Measurements from ENCODE around the gene SLC8A1. TPM values are rescaled to one million over a fixed set of nuclear protein-coding genes. Genes with fewer than 3 reads are reported as not detected.

The SLC8A1 gene
- total and polyA plus RNA-seq, 2 donors (not counting 1 experiment from before 2014, with no cell fraction given): 17.4 to 109 TPM

GRCh38 chr2:40321822-40322221, 130.1 kb downstream of the SLC8A1 start:
- Histone ChIP-seq H3K27ac (ENCODE audit: insufficient read depth, low read length) (no peak overlapping the region), H3K36me3 (ENCODE audit: control insufficient read depth, insufficient read depth, low read length) (no peaks in the 10 kb centered on the region), H3K9ac (ENCODE audit: insufficient read depth, low read length) (no peak overlapping the region), H3K27me3 (ENCODE audit: control insufficient read depth, insufficient read depth, low read length) (no peaks in the 10 kb centered on the region), H3K79me2 (ENCODE audit: control insufficient read depth, insufficient read depth, low read length) (no peaks in the 10 kb centered on the region), H2AFZ (ENCODE audit: low read length) (no peak overlapping the region), H3K4me3 (replicated peaks in 1 of 4; ENCODE audit: control extremely low read depth in 1 of 4, insufficient read depth in 1 of 4, low read depth in 3 of 4, low read length in 4 of 4) (no peak overlapping the region), H3K4me2 (ENCODE audit: extremely low read depth, insufficient read depth, low read length) (no peak overlapping the region), H3K9me3 (ENCODE audit: control insufficient read depth, insufficient read depth, low read depth, low read length) (no peaks in the 10 kb centered on the region), H4K20me1 (ENCODE audit: control insufficient read depth, extremely low read depth, insufficient read depth, low read length) (no peaks in the 10 kb centered on the region), H3K4me1 (ENCODE audit: control insufficient read depth, extremely low read depth, insufficient read depth, low read length) (peaks cover 2% of the 10 kb centered on the region)
- no peak for DNase-seq (ENCODE audit: low read depth in 2 of 2)
- TF ChIP-seq EZH2 (IDR thresholded peaks at IDR 0.05; ENCODE audit: low read length, missing control alignments) (no peak), CTCF (conservative IDR thresholded peaks at IDR 0.05 in 1 of 2, IDR thresholded peaks at IDR 0.05 in 1 of 2; ENCODE audit: low read depth in 1 of 2, low read length in 2 of 2) (no peak)

GRCh38 chr2:40321016-40321623, 130.8 kb downstream of the SLC8A1 start:
- no peak overlapping the region for H3K4me2 ChIP-seq (ENCODE audit: extremely low read depth, insufficient read depth, low read length)
- H3K9me3 ChIP-seq (ENCODE audit: control insufficient read depth, insufficient read depth, low read depth, low read length): no peaks in the 10 kb centered on the region
- DNase-seq (ENCODE audit: low read depth in 2 of 2): peak in 1 of 2 donors; percentile 46
- TF ChIP-seq EZH2 (IDR thresholded peaks at IDR 0.05; ENCODE audit: low read length, missing control alignments) (no peak), CTCF (conservative IDR thresholded peaks at IDR 0.05 in 1 of 2, IDR thresholded peaks at IDR 0.05 in 1 of 2; ENCODE audit: low read depth in 1 of 2, low read length in 2 of 2) (no peak)
- no peak overlapping the region for H2AFZ ChIP-seq (ENCODE audit: low read length)
- no peaks in the 10 kb centered on the region for H3K79me2 ChIP-seq (ENCODE audit: control insufficient read depth, insufficient read depth, low read length)
- no peaks in the 10 kb centered on the region for H4K20me1 ChIP-seq (ENCODE audit: control insufficient read depth, extremely low read depth, insufficient read depth, low read length)
- H3K4me1 ChIP-seq (ENCODE audit: control insufficient read depth, extremely low read depth, insufficient read depth, low read length): peaks cover 5% of the 10 kb centered on the region
- no peaks in the 10 kb centered on the region for H3K27me3 ChIP-seq (ENCODE audit: control insufficient read depth, insufficient read depth, low read length)
- no peaks in the 10 kb centered on the region for H3K36me3 ChIP-seq (ENCODE audit: control insufficient read depth, insufficient read depth, low read length)
- no peak overlapping the region for H3K27ac ChIP-seq (ENCODE audit: insufficient read depth, low read length)
- no peak overlapping the region for H3K4me3 ChIP-seq (replicated peaks in 1 of 4; ENCODE audit: control extremely low read depth in 1 of 4, insufficient read depth in 1 of 4, low read depth in 3 of 4, low read length in 4 of 4)
- H3K9ac ChIP-seq (ENCODE audit: insufficient read depth, low read length): no peak overlapping the region

- Histone ChIP-seq H4K20me1 (ENCODE audit: control insufficient read depth, extremely low read depth, insufficient read depth, low read length) (no peaks in the 10 kb centered on the region), H3K79me2 (ENCODE audit: control insufficient read depth, insufficient read depth, low read length) (no peaks in the 10 kb centered on the region), H3K4me3 (replicated peaks in 1 of 4; ENCODE audit: control extremely low read depth in 1 of 4, insufficient read depth in 1 of 4, low read depth in 3 of 4, low read length in 4 of 4) (no peak overlapping the region), H3K36me3 (ENCODE audit: control insufficient read depth, insufficient read depth, low read length) (no peaks in the 10 kb centered on the region), H3K9ac (ENCODE audit: insufficient read depth, low read length) (no peak overlapping the region), H3K4me1 (ENCODE audit: control insufficient read depth, extremely low read depth, insufficient read depth, low read length) (peaks cover 7% of the 10 kb centered on the region), H3K27me3 (ENCODE audit: control insufficient read depth, insufficient read depth, low read length) (no peaks in the 10 kb centered on the region), H3K27ac (ENCODE audit: insufficient read depth, low read length) (no peak overlapping the region), H3K4me2 (ENCODE audit: extremely low read depth, insufficient read depth, low read length) (no peak overlapping the region), H2AFZ (ENCODE audit: low read length) (no peak overlapping the region), H3K9me3 (ENCODE audit: control insufficient read depth, insufficient read depth, low read depth, low read length) (no peaks in the 10 kb centered on the region)
- no peak for DNase-seq (ENCODE audit: low read depth in 2 of 2)
- TF ChIP-seq CTCF (conservative IDR thresholded peaks at IDR 0.05 in 1 of 2, IDR thresholded peaks at IDR 0.05 in 1 of 2; ENCODE audit: low read depth in 1 of 2, low read length in 2 of 2): no peak
- TF ChIP-seq EZH2 (IDR thresholded peaks at IDR 0.05; ENCODE audit: low read length, missing control alignments): no peak
These were observed 133.0 kb downstream of the SLC8A1 start for GRCh38 chr2:40318921-40319320.
